Inferior parietal cortex (tissue), 1 donor: ENCODE results near the gene GAST.
"Not testable (repeated sequence)": the region's sequence is repeated elsewhere in the genome, so short reads cannot be mapped to it uniquely, and the experiment has no call there.

Source experiments
- DNase-seq: peaks from one replicate; pipeline ENCODE4 v3.0.0-alpha.2; 2016; ENCODE audit errors: extremely low spot score

GAST gene

GRCh38 chr17:41683441-41684007 lies 28.6 kb upstream of the GAST start:
- DNase-seq = no peak

GRCh38 chr17:41684035-41684434 lies 28.1 kb upstream of the GAST start:
- DNase-seq = no peak

GRCh38 chr17:41685753-41686152 lies 26.4 kb upstream of the GAST start:
- not testable (repeated sequence) for DNase-seq

- DNase-seq = no peak
These were observed 25.9 kb upstream of the GAST start for GRCh38 chr17:41686281-41686680.

- DNase-seq = peak; percentile 66
These were observed 24.1 kb upstream of the GAST start for GRCh38 chr17:41687828-41688640.

- DNase-seq = peak; percentile 100
These were observed 23.3 kb upstream of the GAST start, which contains the start of gene EIF1 for GRCh38 chr17:41688641-41689496. Gene EIF1 (plus strand): TSS chr17:41688885. CDS start chr17:41689039, 154 bp downstream.

- DNase-seq = peak; percentile 60
These were observed 22.4 kb upstream of the GAST start for GRCh38 chr17:41689497-41690299.

GRCh38 chr17:41690497-41690896 lies 21.6 kb upstream of the GAST start:
- DNase-seq = no peak

GRCh38 chr17:41691031-41691777 lies 20.9 kb upstream of the GAST start:
- DNase-seq = no peak

- DNase-seq = no peak
These were observed 19.2 kb upstream of the GAST start for GRCh38 chr17:41692722-41693521.

GRCh38 chr17:41695134-41695661 lies 16.9 kb upstream of the GAST start:
- DNase-seq = no peak

- peak; percentile 88 for DNase-seq
These were observed 16.0 kb upstream of the GAST start for GRCh38 chr17:41695954-41696757.

- DNase-seq = no peak
These were observed 14.8 kb upstream of the GAST start for GRCh38 chr17:41697122-41697962.

- DNase-seq = not testable (repeated sequence)
These were observed 11.3 kb upstream of the GAST start for GRCh38 chr17:41700843-41701242.

- no peak for DNase-seq
These were observed 9.4 kb upstream of the GAST start for GRCh38 chr17:41702712-41703111.

GRCh38 chr17:41705271-41705991 lies 6.7 kb upstream of the GAST start:
- DNase-seq = no peak
